Caco-2 (cell line): ENCODE data around the gene HIVEP3. TPM values are rescaled to one million over a fixed set of nuclear protein-coding genes. Genes with fewer than 3 reads are reported as not detected.

Experiments used
- BruUV-seq: library from RNA; stranded (reverse); fragments of 400-500 nt; replicated peaks from 2 replicates; lab custom pipeline; 2021; lab: Mats Ljungman, UMichigan
- CTCF ChIA-PET: fragments of 300-600 bp; sonication (Branson Sonifier 250); formaldehyde crosslinking; loops from one replicate; lab custom pipeline; 2022; ENCODE audit warnings: antibody characterized with exemption; lab: Charles Lee
- POLR2A ChIA-PET: fragments of 300-600 bp; sonication (Branson Sonifier 250); formaldehyde crosslinking; loops from one replicate; lab custom pipeline; 2022; ENCODE audit warnings: antibody characterized with exemption; lab: Charles Lee
- DNase-seq, 2 experiments: peaks; one replicate each; pipeline versions ENCODE4 v3.0.0 to v3.0.0-alpha.2; 2020 to 2022
- H3K27me3 ChIP-seq: replicated peaks from 2 replicates; pipeline ENCODE4 v1.6.0; 2011; ENCODE audit warnings: low read length; ENCODE audit not compliant: control insufficient read depth, insufficient read depth
- H3K36me3 ChIP-seq: 2 replicates; pipeline ENCODE4 v1.5.1; 2011; ENCODE audit warnings: low read length; ENCODE audit not compliant: control insufficient read depth, insufficient read depth
- H3K4me1 ChIP-seq: fragments of 250-450 bp; sonication (Bioruptor Pico); 2 replicates; pipeline ENCODE4 v1.5.1; 2020; ENCODE audit warnings: mild to moderate bottlenecking
- H3K4me3 ChIP-seq: 2 replicates; pipeline ENCODE4 v1.5.1; 2011; ENCODE audit warnings: low read depth, mild to moderate bottlenecking, control low read depth, low read length
- H3K9me3 ChIP-seq: fragments of 250-450 bp; sonication (Bioruptor Pico); 2 replicates; pipeline ENCODE4 v1.5.1; 2020; ENCODE audit warnings: mild to moderate bottlenecking, moderate library complexity
- H3K27ac Mint-ChIP-seq: one replicate; pipeline ENCODE4 v1.8.0; 2022; ENCODE audit warnings: mixed read lengths; ENCODE audit not compliant: unreplicated experiment
- H3K27me3 Mint-ChIP-seq: one replicate; pipeline ENCODE4 v1.8.0; 2022; ENCODE audit warnings: mixed read lengths; ENCODE audit not compliant: insufficient read depth, unreplicated experiment
- H3K36me3 Mint-ChIP-seq: one replicate; pipeline ENCODE4 v1.8.0; 2022; ENCODE audit warnings: mild to moderate bottlenecking, mixed read lengths; ENCODE audit not compliant: insufficient read depth, unreplicated experiment
- H3K4me1 Mint-ChIP-seq: one replicate; pipeline ENCODE4 v1.8.0; 2022; ENCODE audit warnings: low read depth, mixed read lengths; ENCODE audit not compliant: unreplicated experiment
- H3K4me3 Mint-ChIP-seq: one replicate; pipeline ENCODE4 v1.8.0; 2022; ENCODE audit warnings: mild to moderate bottlenecking, moderate library complexity, mixed read lengths; ENCODE audit not compliant: unreplicated experiment
- H3K9me3 Mint-ChIP-seq: one replicate; pipeline ENCODE4 v1.8.0; 2022; ENCODE audit warnings: mixed read lengths; ENCODE audit not compliant: unreplicated experiment
- CTCF ChIP-seq, 2 experiments: fragments of 200-600 bp in 1 of 2; IDR thresholded peaks; 1 replicate in 1 of 2; 2 replicates in 1 of 2; pipeline versions ENCODE4 v1.5.1 to v1.8.0; 2011 to 2022; ENCODE audit warnings: antibody characterized with exemption in 1 of 2, control low read depth in 1 of 2, inconsistent platforms in 1 of 2, low read depth in 1 of 2, low read length in 1 of 2, mild to moderate bottlenecking in 1 of 2, moderate library complexity in 1 of 2; ENCODE audit not compliant: insufficient read depth in 1 of 2, severe bottlenecking in 1 of 2, unreplicated experiment in 1 of 2
- intact Hi-C: fragments of 100-400 bp; cut with micrococcal nuclease; formaldehyde crosslinking; loops from one replicate; pipeline ENCODE4 v1.10.0; 2022; ENCODE audit not compliant: unreplicated experiment
- total RNA-seq: library from RNA; stranded (reverse); gene quantifications from 2 replicates; pipeline ENCODE4 v1.2.3, GENCODE V29; 2022

The HIVEP3 gene
- total RNA-seq, 1 experiment from 2014 or later: 0.25 TPM

DNA sequence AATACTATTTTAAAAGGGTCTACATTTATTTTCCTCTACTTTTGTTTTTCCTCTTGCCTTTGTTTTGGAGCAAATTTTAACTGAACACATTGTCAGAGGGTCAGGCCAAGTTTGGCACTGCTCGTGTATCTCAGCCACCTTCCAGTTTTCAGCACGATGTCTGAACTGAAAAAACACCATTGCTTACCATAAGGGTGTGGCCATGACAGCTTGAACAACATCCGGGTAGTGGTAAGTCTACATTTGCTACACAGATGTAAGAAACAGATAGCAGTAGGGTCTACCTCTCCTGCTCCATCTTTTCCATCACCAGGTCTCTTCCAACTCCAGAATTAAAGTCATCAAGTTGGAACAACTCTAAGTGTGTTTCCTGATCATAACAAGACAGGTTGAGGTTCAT, 4.2 kb downstream of the HIVEP3 start:
- Histone ChIP-seq H3K27me3 (no peaks in the 10 kb centered on the region; the same call in 1 of the 2 replicates), H3K4me1 (no peaks in the 10 kb centered on the region), H3K4me3 (no peak overlapping the region), H3K9me3 (no peaks in the 10 kb centered on the region), H3K36me3 (no peaks in the 10 kb centered on the region)
- ChIA-PET CTCF (no interaction called here), POLR2A (no interaction called here)
- peaks cover 10% of the 10 kb centered on the region for H3K27me3 Mint-ChIP-seq
- no peak for TF ChIP-seq CTCF (IDR thresholded peaks at IDR 0.05; ENCODE audit: insufficient read depth in 1 of 2, low read depth in 1 of 2, low read length in 1 of 2, severe bottlenecking in 1 of 2, unreplicated experiment in 1 of 2)
- no TSS peak for BruUV-seq
- H3K4me1 Mint-ChIP-seq: no peaks in the 10 kb centered on the region
- DNase-seq: no peak
- H3K27ac Mint-ChIP-seq: no peak overlapping the region
- H3K36me3 Mint-ChIP-seq: no peaks in the 10 kb centered on the region
- no peaks in the 10 kb centered on the region for H3K9me3 Mint-ChIP-seq
- H3K4me3 Mint-ChIP-seq: no peak overlapping the region
- intact Hi-C loops: no loop called here

GRCh38 chr1:41913014-41913413, 5.7 kb downstream of the HIVEP3 start:
- Mint-ChIP-seq H3K4me3 (no peak overlapping the region), H3K27me3 (peaks cover 10% of the 10 kb centered on the region), H3K27ac (no peak overlapping the region), H3K9me3 (no peaks in the 10 kb centered on the region), H3K4me1 (no peaks in the 10 kb centered on the region), H3K36me3 (no peaks in the 10 kb centered on the region)
- Histone ChIP-seq H3K4me1 (no peaks in the 10 kb centered on the region), H3K4me3 (no peak overlapping the region), H3K9me3 (no peaks in the 10 kb centered on the region), H3K36me3 (no peaks in the 10 kb centered on the region), H3K27me3 (no peaks in the 10 kb centered on the region; the same call in 1 of the 2 replicates)
- no TSS peak for BruUV-seq
- intact Hi-C loops: no loop called here
- CTCF ChIA-PET: no interaction called here
- POLR2A ChIA-PET: no interaction called here
- no peak for TF ChIP-seq CTCF (IDR thresholded peaks at IDR 0.05; ENCODE audit: insufficient read depth in 1 of 2, low read depth in 1 of 2, low read length in 1 of 2, severe bottlenecking in 1 of 2, unreplicated experiment in 1 of 2)
- DNase-seq: no peak

- Histone ChIP-seq H3K27me3 (no peaks in the 10 kb centered on the region), H3K4me1 (no peaks in the 10 kb centered on the region), H3K36me3 (no peaks in the 10 kb centered on the region), H3K9me3 (no peaks in the 10 kb centered on the region), H3K4me3 (no peak overlapping the region)
- CTCF ChIA-PET: no interaction called here
- no peak for DNase-seq
- H3K4me1 Mint-ChIP-seq: no peaks in the 10 kb centered on the region
- POLR2A ChIA-PET: no interaction called here
- H3K36me3 Mint-ChIP-seq: no peaks in the 10 kb centered on the region
- no peaks in the 10 kb centered on the region for H3K9me3 Mint-ChIP-seq
- BruUV-seq: no TSS peak
- no peak overlapping the region for H3K4me3 Mint-ChIP-seq
- H3K27me3 Mint-ChIP-seq: no peaks in the 10 kb centered on the region
- TF ChIP-seq CTCF (IDR thresholded peaks at IDR 0.05; ENCODE audit: insufficient read depth in 1 of 2, low read depth in 1 of 2, low read length in 1 of 2, severe bottlenecking in 1 of 2, unreplicated experiment in 1 of 2): no peak
- H3K27ac Mint-ChIP-seq: no peak overlapping the region
- intact Hi-C loops: no loop called here
Measured at GRCh38 chr1:41908288-41908895, 10.3 kb downstream of the HIVEP3 start.
